Gastrocnemius medialis (tissue), 4 donors: ENCODE measurements around the gene GLT6D1. TPM values are rescaled to one million over a fixed set of nuclear protein-coding genes. Genes with fewer than 3 reads are reported as not detected.

Source experiments
- ATAC-seq, 2 donors: fragments of 150-250 bp; one replicate each; pipeline ENCODE4 v1.9.1; 2016
- DNase-seq, 2 donors: peaks; one replicate each; pipeline ENCODE4 v3.0.0-alpha.2; 2019
- H3K27ac ChIP-seq, 4 donors: fragments of 200-600 bp; sonication (generic); 1 replicate in 1 of 4; 2 replicates in 3 of 4; pipeline ENCODE4 v1.5.1; 2016 to 2018; ENCODE audit warnings: mild to moderate bottlenecking in 2 of 4, moderate library complexity in 1 of 4
- H3K27me3 ChIP-seq, 3 donors: fragments of 200-600 bp; sonication (generic) in 2 of 3; 1 replicate in 1 of 3; 2 replicates in 2 of 3; pipeline versions ENCODE4 v1.5.1 to v1.6.0; 2016 to 2019; ENCODE audit warnings: mild to moderate bottlenecking in 1 of 3, moderate library complexity in 1 of 3
- H3K36me3 ChIP-seq, 2 donors: fragments of 200-600 bp; sonication (generic) in 1 of 2; one replicate each; pipeline ENCODE4 v1.5.1; 2017 to 2018
- H3K4me1 ChIP-seq, 2 donors: fragments of 200-600 bp; sonication (generic) in 1 of 2; one replicate each; pipeline ENCODE4 v1.5.1; 2016 to 2017; ENCODE audit warnings: mild to moderate bottlenecking in 2 of 2
- H3K4me3 ChIP-seq, 4 donors: fragments of 200-600 bp; sonication (generic) in 3 of 4; 1 replicate in 1 of 4; 2 replicates in 3 of 4; pipeline ENCODE4 v1.5.1; 2016 to 2019; ENCODE audit warnings: mild to moderate bottlenecking in 2 of 4
- H3K9me3 ChIP-seq, 3 donors: fragments of 200-600 bp; sonication (generic) in 2 of 3; 1 replicate in 1 of 3; 2 replicates in 2 of 3; pipeline ENCODE4 v1.5.1; 2016 to 2019
- CTCF ChIP-seq, 5 experiments: fragments of 450-650 bp in 3 of 5; fragments of 200-600 bp in 2 of 5; sonication (generic) in 2 of 5; IDR thresholded peaks in 4 of 5; conservative IDR thresholded peaks in 1 of 5; 1 replicate in 4 of 5; 2 replicates in 1 of 5; pipeline ENCODE4 v1.5.1; 2016 to 2019; ENCODE audit warnings: antibody characterized with exemption in 5 of 5, mild to moderate bottlenecking in 3 of 5, moderate library complexity in 3 of 5
- POLR2A ChIP-seq, 2 donors: fragments of 450-650 bp; IDR thresholded peaks; one replicate each; pipeline ENCODE4 v1.6.1; 2017; ENCODE audit warnings: antibody characterized with exemption in 2 of 2, mild to moderate bottlenecking in 2 of 2, moderate library complexity in 2 of 2
- in situ Hi-C, 4 donors: fragments of 200-750 bp; cut with MboI; loops; one replicate each; pipeline versions ENCODE4 v1.15.0 to v1.8.0; 2017; ENCODE audit warnings: low sequenced_read_pairs in 4 of 4
- intact Hi-C: fragments of 100-400 bp; cut with DNase I; formaldehyde crosslinking; loops from one replicate; pipeline ENCODE4 v1.15.1; 2023; ENCODE audit warnings: low total_unique reads
- total RNA-seq, 4 donors: library from RNA; depleted of rRNA; stranded (reverse); fragments of >200 nt; gene quantifications; one replicate each; pipeline versions ENCODE4 v1.1.0 to v1.2.3, GENCODE V29; 2016

GLT6D1 gene
- total RNA-seq, 4 donors from 2014 or later = not detected

DNA sequence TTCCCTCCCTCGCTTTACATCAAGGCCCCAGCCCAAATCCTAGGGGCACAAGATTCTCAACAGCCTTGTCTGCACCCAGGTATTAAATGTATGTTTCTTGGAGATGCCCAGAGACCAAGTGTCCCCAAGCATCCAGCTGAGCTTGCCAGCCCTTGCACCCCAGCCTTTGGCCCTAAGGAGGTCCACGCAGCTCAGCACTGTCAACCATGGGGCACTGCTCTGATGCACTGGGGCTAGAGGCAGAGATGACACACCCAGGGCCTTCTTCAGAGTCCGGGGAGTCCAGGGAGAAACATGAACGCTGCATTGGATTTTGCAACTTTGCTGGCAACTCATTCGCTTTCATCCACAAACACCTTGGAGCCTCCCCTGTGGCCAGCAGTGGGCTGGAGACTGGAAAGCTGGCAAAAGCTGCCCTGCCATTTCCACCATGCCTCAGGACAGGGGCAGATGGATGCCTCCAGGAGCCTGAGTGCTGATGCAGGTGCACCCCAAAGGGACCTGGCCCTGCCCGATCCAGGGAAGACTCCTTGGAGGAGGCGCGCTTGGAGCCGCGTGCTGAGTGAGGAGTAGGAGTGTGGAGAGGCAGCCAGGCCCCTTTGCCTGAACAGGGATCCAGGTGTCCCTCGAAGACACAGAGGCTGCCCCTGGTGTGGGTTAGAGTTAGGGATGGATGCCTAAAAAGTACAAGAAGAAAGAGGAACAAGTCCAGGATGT is 58.5 kb downstream of the GLT6D1 start:
- DNase-seq (no peak), ATAC-seq (no peak)
- Histone ChIP-seq H3K4me1 (no peaks in the 10 kb centered on the region), H3K27me3 (peaks cover 6 to 11% (median 10%) of the 10 kb centered on the region in 3 donors), H3K9me3 (no peaks in the 10 kb centered on the region), H3K27ac (no peak overlapping the region), H3K4me3 (no peak overlapping the region), H3K36me3 (no peaks in the 10 kb centered on the region)
- TF ChIP-seq POLR2A (IDR thresholded peaks at IDR 0.05) = no peak
- intact Hi-C loops (no loop called here), in situ Hi-C loops (no loop called here)

DNA sequence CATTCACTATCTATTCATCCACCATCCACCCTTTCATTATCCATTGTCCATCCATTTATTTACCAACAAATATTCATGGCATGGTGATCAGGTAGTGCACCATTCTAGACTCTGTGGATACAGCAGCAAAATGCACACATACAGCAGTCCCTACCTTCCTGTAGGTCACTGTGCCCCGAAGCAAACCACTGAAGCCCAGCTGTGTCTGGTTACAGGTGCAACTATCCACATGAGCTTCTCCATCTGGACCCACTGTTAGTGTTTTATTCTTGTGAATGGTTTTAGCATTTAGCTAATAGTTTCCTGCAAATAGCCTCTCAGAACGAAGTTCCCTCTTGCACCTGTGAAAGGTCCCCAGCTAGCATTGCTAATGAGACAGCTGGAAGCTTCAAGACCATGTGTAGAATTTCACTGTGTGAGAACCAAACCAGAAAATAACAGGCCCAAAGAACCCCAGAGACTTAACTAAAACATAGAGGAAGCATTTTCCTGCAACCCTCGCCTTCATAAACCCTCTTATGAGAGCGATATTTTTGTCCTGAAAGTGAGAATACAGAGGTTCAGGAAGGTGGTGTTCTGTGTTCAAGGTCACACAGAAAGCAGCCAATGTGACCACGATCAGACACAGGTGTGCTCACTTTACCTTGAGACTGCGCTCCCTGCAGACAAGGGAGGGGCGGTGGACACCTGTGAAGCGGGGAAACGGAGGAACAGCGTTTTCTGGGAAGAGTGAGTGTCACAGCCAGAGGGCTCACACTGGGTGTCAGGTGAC is 59.3 kb downstream of the GLT6D1 start:
- H3K9me3 ChIP-seq = no peaks in the 10 kb centered on the region
- ATAC-seq = no peak

GRCh38 chr9:135579356-135579755 is 60.0 kb downstream of the GLT6D1 start:
- in situ Hi-C loops = no loop called here
- Histone ChIP-seq H3K27ac (no peak overlapping the region), H3K9me3 (no peaks in the 10 kb centered on the region), H3K36me3 (no peaks in the 10 kb centered on the region), H3K4me3 (no peak overlapping the region), H3K27me3 (peaks cover 6 to 11% (median 10%) of the 10 kb centered on the region in 3 donors), H3K4me1 (no peaks in the 10 kb centered on the region)
- intact Hi-C loops = no loop called here
- TF ChIP-seq CTCF (IDR thresholded peaks at IDR 0.05 in 4 of 5, conservative IDR thresholded peaks at IDR 0.05 in 1 of 5) (no peak), POLR2A (IDR thresholded peaks at IDR 0.05) (no peak)
- DNase-seq = no peak
- ATAC-seq = no peak

More for the DNA sequence above, 59.3 kb downstream of the GLT6D1 start:
- no peak for TF ChIP-seq CTCF (IDR thresholded peaks at IDR 0.05 in 4 of 5, conservative IDR thresholded peaks at IDR 0.05 in 1 of 5)
- no peak for TF ChIP-seq POLR2A (IDR thresholded peaks at IDR 0.05)
- Histone ChIP-seq H3K27ac (no peak overlapping the region), H3K4me1 (no peaks in the 10 kb centered on the region), H3K36me3 (no peaks in the 10 kb centered on the region), H3K4me3 (no peak overlapping the region), H3K27me3 (peaks cover 6 to 11% (median 10%) of the 10 kb centered on the region in 3 donors)
- DNase-seq = no peak
- intact Hi-C loops (no loop called here), in situ Hi-C loops (no loop called here)

DNA sequence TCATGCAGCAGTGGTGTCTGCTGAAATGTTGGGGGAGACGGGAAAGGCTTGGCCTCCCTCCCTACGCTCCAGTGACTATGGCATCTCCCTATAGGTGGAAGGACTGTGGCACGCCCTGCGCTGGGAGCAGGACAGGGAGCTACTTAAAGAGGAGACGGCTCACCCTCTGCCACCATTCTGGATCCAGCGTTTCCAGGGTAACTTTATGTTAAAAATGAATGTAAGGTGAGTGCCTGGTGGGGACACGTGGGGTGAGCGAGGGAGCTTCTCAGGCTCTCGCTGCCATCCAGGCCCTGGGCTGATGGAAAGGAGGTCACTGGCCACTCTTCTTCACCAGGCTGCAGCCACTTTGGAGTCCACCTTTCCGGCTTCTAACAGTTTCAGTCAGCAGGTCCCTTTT is 62.1 kb downstream of the GLT6D1 start:
- in situ Hi-C loops = no loop called here
- no peak for ATAC-seq

More for the DNA sequence above, 62.1 kb downstream of the GLT6D1 start:
- Histone ChIP-seq H3K36me3 (no peaks in the 10 kb centered on the region), H3K27me3 (peaks cover 6 to 14% (median 10%) of the 10 kb centered on the region in 3 donors), H3K9me3 (no peaks in the 10 kb centered on the region), H3K27ac (no peak overlapping the region), H3K4me1 (no peaks in the 10 kb centered on the region), H3K4me3 (no peak overlapping the region)
- TF ChIP-seq POLR2A (IDR thresholded peaks at IDR 0.05) = no peak
- no peak for TF ChIP-seq CTCF (IDR thresholded peaks at IDR 0.05 in 4 of 5, conservative IDR thresholded peaks at IDR 0.05 in 1 of 5)
- intact Hi-C loops = no loop called here
- DNase-seq = no peak
